ENCODE measurements around the gene GNG3.
"Not testable (repeated sequence)": the region's sequence is repeated elsewhere in the genome, so short reads cannot be mapped to it uniquely, and the experiment has no call there.

The GNG3 gene

GRCh38 chr11:62721994-62722393 is 14.5 kb downstream of the GNG3 start:
- DNase-seq = no peak

DNA sequence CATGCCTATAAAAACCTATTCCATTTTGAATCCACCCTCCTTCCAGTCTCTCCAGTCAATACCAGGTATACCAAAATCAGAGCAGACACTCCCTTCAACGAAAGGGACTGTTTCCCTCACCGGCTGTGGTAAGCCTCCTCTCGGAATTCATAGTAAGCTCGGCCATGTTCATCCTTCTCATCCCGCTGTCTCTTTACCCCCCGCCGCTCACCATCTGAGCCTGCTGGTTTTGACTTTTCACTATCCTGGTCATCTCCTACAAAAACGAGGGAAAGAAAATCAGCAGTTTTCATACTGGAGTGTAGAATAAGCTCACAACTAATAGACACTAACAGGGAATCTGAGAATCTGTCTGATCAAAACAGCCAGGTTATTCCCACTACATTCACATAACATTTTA is 16.7 kb downstream of the GNG3 start:
- no peak for DNase-seq

DNA sequence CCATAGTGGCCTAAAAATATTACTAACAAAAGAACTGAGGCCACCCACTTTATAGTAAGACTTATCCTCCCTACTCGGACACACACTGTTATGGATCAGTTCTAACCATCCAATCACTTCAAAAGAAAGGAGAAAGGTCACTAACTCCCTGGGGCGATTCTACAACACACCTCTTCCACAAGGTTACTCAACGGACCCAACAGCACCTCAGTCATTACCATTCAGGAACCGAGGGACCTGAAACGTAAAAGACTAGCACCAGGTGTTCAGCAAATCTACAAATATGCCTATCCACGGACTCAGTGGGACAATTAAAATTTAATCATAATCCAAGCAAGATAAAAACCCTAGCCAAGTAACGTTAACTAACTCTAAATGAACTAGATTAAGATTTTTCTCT is 18.2 kb downstream of the GNG3 start:
- DNase-seq = no peak

DNA sequence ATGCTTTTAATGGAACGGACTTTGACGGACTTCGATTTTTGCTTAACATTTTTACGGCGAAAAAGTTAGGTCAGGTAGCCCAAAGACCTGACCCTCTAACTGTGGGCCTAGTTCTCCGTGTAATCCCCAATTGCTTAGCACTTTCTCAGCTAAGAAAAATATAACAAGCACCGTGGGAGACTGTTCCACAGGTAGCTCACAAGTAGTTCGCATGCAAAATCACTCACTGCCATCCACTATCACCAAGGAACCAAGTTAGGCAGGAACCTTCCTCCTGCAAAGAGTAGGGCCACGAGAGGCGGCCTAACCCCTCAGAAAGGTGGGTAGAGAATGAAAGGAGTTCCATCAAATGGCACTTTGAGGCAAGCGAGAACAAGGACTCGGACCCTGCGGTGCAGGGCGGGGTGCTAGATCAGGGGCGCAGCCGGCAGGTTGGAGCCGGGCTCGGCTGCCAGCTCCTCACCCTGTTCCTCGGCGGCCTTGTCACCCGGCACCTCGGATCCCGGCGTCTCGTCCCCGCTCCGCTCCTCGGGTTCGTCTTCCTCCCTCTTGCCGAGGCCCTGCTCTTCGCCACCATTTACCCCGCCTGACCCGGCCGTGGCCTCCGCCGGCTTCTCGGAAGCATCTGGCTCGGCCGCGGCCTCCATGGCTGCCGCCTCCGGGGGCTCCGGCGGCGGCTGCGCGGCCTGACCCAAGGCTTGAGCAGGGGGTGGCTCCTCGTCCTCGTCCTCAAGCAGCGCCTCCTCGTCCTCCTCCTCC is 18.9 kb downstream of the GNG3 start:
- peak; percentile 13 for DNase-seq

DNA sequence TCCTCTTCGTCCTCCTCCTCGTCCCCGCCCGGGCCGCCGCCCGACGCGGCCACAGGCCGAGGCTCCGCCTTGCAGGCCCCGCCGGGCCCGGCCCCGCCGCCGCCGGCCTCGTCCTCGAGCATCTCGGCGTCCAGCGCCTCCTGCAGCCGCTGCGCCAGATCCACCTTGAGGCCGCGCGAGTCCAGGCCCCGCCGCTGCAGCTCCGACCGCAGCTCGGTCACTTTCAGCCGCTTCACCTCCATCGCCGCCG is 19.4 kb downstream of the GNG3 start:
- no peak for DNase-seq

DNA sequence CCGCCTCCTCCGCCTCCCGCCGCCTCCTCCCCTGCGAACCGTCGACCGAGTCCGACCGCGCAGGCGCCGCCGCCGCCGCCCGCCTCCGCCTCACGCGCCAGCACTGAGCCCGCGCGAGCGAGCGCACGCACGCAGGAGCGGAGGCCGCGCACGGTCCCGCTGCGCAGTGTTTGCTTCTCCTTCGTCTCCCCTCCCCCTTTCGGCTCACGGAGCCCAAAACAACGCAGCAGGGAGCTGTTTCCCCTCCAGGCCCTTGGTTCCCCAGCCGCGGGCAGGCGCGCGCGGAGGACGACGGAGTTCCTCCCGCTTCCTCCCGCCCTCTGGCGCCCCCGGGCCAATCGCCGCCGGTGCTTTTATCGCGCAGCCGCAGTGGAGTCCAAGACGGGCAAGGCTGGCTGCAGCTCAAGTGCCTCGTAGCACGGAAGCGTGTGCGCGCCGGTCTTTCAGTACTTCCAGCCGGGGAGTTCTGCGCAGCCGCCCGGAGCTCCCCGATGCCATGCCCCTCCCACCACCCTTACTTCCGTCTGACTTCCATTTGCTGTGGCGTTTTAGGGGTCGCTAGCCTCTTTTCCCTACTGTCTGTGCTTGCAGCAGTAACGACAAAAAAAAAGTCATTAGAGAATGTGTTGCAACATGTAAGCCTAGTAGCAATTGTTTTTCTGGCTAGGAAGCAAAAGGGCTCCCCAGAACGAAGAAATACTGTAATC is 19.8 kb downstream of the GNG3 start, which contains the start of gene HNRNPUL2:
TSS of gene HNRNPUL2 (minus strand) at position 293 of the 707 bp plus-strand sequence. CDS start 301 bp downstream, outside the sequence.
- peak; percentile 99 for DNase-seq

DNA sequence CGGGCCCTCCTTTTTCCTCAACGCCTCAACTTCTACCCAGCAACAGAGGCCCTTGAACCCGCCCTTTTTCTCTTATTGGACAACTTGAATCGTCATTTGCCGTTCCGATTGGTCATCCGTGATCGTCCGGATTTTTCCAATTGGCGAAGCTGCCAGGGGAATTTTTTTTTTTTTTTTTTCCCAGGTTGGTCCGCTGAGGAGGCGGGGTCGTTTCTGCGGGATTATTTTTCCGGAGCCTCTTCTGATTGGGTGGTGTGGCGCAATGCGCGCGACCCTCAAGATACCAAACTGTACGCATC is 20.3 kb downstream of the GNG3 start:
- DNase-seq = peak; percentile 87

DNA sequence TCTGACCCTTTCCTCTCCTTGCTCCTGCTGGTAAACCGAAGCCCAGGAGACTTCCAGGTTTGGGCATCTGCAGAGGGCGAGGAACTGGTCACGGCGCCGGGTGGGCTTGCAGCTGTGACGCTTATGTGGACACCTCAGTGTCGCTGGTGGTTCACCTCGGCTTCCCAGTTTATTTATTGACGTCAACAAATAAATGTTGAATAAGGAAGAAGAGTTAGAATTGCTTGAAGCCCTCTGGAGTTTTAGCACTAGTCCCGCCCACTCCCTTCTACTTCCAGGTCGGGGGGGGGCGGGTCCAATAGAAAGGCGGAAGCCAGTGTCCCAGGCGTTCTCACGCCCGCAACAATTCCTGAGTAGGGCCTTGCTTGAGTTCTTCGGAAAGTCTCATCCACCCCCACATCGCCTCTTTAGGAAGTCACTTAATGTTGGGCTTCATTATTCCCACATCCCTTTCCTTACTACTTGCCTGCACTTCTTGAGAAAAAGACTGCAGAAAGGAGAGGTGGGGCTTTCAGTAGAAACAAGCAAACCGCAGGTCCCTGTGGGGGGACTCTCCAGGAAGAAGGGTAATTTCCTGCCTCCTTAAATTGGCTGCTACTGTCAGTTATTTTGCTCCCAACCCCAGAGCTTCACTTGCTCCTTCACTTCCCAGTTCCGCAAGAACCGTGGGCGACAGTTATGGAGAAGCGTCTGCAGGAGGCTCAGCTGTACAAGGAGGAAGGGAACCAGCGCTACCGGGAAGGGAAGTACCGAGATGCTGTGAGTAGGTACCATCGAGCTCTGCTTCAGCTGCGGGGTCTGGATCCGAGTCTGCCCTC is 20.9 kb downstream of the GNG3 start, which contains the start of gene TTC9C:
TSS of gene TTC9C (plus strand) at position 316 of the 818 bp plus-strand sequence. CDS start at position 679, 363 bp downstream.
- peak; percentile 82 for DNase-seq

DNA sequence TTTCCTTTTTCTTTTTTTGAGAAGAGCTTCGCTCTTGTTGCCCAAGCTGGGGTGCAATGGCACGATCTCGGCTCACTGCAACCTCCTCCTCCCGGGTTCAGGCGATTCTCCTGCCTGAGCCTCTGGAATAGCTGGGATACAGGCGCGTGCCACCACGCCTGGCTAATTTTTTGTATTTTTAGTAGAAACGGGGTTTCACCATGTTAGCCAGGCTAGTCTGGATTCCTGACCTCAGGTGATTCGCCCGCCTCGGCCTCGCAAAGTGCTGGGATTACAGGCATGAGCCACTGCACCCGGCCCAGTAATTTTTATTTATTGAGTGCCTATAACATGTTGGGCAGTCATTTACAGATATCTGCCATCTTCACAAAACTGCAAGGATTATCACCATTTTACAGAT is 22.6 kb downstream of the GNG3 start:
- DNase-seq = not testable (repeated sequence)

- no peak for DNase-seq
These were observed 25.4 kb downstream of the GNG3 start for GRCh38 chr11:62732830-62733229.

GRCh38 chr11:62737196-62737595 is 29.7 kb downstream of the GNG3 start:
- no peak for DNase-seq

DNA sequence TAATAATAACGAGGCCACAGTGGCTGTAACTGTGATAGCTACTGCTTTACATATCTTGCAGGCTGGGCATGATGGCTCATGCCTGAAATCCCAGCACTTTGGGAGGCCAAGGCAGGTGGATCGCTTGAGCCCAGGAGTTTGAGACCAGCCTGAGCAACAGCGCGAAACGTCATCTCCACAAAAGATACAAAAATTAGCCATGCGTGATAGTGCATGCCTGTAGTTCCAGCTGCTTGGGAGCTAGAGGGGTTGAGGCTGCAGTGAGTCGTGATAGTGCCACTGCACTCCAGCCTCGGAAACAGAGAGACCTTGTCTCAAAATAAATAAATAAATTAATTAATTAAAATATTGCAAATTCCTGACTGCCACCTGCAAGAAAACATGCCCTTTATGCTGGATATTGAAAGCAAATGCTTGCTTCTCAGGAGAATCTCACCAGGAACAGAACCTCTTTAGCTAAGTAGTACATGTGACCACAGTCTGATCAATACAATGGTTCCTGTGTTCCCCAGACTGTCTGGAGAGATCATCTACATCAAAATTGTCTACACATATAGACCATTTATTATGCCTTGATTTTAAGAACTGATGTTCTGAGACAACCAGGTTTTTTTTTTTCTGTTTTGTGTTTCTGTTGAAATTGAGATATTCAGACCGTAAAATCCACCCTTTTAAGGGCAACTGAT is 40.1 kb downstream of the GNG3 start:
- DNase-seq = no peak

DNA sequence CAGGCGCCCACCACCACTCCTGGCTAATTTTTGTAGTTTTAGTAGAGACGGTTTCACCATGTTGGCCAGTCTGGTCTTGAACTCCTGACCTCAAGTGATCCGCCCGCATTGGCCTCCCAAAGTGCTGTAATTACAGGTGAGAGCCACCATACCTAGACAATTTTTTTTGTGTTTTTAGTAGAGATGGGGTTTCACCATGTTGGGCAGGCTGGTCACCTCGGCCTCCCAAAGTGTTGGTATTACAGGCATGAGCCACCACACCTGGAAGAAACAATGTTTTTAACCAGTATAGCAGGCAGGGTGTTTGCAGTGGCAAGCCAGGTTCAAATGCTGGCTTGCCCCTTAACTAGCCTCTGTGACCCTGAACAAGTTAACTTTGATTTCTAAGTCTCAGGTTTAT is 42.5 kb downstream of the GNG3 start:
- not testable (repeated sequence) for DNase-seq

- no peak for DNase-seq
These were observed 44.8 kb downstream of the GNG3 start for GRCh38 chr11:62752177-62752785.

- no peak for DNase-seq
These were observed 45.7 kb downstream of the GNG3 start for GRCh38 chr11:62752994-62753735.

DNA sequence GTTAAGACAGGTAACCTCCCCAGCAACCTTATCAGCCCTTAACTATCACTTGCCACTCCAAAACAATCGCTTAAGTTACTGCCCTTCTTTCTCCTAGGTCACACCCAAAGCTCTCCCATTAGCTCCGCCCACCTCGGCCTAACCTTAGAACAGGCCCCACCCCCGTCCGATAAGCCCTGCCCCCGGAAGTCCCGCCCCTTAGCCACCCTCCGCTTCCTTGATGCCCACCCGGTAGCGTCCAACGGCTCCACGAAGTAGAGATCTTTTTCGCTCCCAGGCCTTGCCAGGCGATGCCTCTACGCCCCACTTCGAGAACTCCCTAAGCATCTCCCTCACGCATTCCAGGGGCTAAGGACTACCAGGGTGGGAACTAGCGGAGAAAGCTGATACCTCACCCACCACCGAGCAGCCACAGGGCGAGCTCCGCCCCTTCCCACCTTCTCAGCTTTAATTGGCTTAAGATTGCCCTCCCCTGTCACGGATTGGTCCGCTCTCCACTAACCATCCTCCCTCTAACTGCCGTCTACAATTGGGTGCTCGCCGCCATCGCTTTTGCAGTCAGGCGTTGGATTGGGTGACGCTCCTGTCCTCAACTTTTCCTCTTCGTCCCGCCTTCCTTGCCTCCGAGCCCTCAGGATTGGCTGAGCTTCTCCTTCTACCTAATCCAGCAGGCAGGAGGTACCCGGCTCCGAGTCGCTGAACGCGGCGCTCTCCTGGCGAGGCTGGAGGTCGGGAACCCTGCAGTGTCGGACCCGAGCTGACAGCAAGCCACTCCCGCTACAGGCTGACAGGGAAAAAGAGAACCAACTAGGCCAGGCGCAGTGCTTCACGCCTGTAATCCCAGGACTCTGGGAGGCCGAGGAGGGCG is 46.5 kb downstream of the GNG3 start, which contains the start of gene ZBTB3:
TSS of gene ZBTB3 (minus strand) at position 425 of the 868 bp plus-strand sequence. CDS start 496 bp downstream, outside the sequence.
- DNase-seq = peak; percentile 98

DNA sequence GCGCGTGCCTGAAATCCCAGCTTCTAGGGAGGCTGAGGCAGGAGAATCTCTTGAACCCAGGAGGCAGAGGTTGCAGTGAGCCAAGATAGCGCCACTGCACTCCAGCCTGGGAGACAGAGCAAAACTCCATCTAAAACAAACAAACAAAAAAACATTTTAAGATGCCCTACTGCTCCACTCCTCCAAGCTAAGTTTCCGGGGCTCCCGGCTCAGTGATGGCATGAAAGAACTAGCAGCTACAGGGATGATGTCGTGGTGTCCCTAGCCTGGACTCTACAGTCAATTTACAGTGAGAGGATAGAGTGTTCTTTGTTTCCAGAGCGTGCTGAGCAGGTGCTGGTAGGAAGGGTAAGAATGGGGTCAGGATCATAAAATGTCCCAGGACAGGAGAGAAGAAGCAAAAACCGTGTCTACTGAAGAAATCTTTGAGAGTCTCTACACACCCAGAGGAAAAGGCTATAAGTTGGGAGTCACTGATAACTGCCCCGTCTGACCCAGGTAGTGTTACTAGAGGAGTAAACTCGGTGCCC is 47.7 kb downstream of the GNG3 start:
- no peak for DNase-seq

- DNase-seq = no peak
These were observed 50.6 kb downstream of the GNG3 start for GRCh38 chr11:62757846-62758788.

Measured in stimulated activated CD4-positive, alpha-beta T cell treated with anti-CD3 and anti-CD28 coated beads, Interleukin-1b, Interleukin-23, amount 100 ng/mL, for 48 hours (primary cell).